DND-41 (cell line): ENCODE data around the gene F2RL3.

Source experiments
- CTCF ChIP-seq: IDR thresholded peaks from 2 replicates; pipeline ENCODE4 v1.5.1; 2012; ENCODE audit warnings: borderline replicate concordance, low read length, moderate library complexity, mild to moderate bottlenecking; ENCODE audit not compliant: poor library complexity, severe bottlenecking; ENCODE audit errors: extremely low read depth
- EZH2 ChIP-seq: IDR thresholded peaks from 3 replicates; pipeline ENCODE4 v1.6.1; 2012; ENCODE audit warnings: borderline replicate concordance, low read depth, mild to moderate bottlenecking, moderate library complexity, low read length, inconsistent platforms; ENCODE audit not compliant: severe bottlenecking

GRCh38 chr19:16883522-16883921 is 5.3 kb upstream of the F2RL3 start:
- no peak for TF ChIP-seq CTCF
- no peak for TF ChIP-seq EZH2
